ENCODE data around the gene NSMCE1.
"Not testable (repeated sequence)": the region's sequence is repeated elsewhere in the genome, so short reads cannot be mapped to it uniquely, and the experiment has no call there.

NSMCE1 gene

GRCh38 chr16:27302126-27302525, 33.6 kb upstream of the NSMCE1 start:
- DNase-seq, result no peak

GRCh38 chr16:27301236-27301861, 32.8 kb upstream of the NSMCE1 start:
- no peak for DNase-seq

DNA sequence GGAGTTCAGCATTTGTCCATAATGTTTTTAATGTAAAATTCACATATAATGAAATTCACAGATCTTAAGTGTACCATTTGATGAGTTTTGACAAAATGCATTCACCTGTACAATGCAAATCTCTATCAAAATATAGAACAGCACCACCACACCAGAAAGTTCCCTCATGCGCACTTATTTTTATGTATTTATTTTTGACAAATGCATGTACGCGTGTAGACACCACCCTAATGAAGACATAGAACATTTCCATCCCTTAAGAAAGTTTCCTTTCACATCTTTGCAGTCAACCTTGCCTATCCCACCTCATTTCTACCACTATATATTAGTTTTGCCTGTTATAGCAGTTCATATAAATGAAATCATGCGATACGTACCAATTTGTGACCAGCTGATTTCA, 29.6 kb upstream of the NSMCE1 start:
- DNase-seq, result no peak

- no peak for DNase-seq
Measured at GRCh38 chr16:27293343-27293742, 24.8 kb upstream of the NSMCE1 start.

DNA sequence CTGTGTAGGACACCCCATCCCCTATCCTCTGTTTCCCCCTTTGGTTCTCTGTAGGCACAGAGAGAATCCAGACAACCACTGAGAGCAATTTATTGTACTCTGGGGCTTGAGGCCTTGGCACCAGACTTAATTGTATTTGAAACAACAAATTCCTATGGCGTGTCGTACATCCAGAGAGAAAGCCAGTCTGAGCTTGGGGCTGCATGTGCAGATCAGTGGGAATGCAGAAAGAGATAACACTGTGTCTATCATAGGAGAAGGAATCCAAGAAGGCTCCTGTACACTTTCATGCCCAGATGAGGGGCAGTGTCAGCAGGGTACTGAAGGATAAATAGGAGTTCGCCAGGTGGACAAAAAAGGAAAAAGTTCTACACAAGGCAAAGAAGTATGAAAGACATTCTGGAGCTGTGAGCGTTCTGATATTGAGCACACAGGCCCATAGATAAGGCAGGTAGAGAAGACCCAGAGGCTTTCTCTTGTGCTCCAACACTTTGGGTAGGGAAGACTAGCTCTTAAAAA, 23.2 kb upstream of the NSMCE1 start:
- no peak for DNase-seq

GRCh38 chr16:27291106-27291505, 22.5 kb upstream of the NSMCE1 start:
- DNase-seq, result no peak

GRCh38 chr16:27290562-27290961, 22.0 kb upstream of the NSMCE1 start:
- no peak for DNase-seq

- no peak for DNase-seq
Measured at GRCh38 chr16:27289669-27290068, 21.1 kb upstream of the NSMCE1 start.

DNA sequence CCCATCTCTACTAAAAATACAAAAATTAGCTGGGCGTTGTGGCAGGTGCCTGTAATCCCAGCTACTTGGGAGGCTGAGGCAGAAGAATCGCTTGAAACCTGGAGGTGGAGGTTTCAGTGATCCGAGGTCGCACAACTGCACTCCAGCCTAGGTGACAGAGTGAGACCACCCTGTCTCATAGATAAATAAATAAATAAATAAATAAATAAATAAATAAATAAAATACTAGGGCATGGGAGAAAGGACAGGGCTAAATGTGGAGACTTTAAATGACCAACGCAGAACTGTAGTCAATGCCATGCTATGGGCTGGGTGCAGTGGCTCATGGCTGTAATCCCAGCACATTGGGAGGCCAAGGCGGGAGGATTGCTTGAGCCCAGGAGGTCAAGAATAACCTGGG, 19.7 kb upstream of the NSMCE1 start:
- not testable (repeated sequence) for DNase-seq

DNA sequence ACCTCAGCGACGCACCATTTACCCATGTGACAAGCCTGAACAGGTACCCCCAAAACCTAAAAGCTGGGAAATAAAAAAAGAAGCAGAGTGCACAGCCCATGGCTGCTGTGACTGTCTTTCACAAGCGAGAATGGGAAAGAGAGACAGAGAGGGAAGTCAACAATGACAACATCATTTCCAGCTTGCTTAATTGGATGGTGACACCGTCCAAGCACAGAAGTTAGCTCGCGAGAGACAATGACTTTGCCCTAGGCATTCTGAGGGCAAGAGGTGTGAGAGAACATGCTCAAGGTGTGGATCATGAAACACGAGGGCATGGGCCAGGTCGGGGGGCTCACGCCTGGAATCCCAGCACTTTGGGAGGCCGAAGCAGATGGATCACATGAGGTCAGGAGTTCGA, 19.3 kb upstream of the NSMCE1 start:
- DNase-seq, result no peak

DNA sequence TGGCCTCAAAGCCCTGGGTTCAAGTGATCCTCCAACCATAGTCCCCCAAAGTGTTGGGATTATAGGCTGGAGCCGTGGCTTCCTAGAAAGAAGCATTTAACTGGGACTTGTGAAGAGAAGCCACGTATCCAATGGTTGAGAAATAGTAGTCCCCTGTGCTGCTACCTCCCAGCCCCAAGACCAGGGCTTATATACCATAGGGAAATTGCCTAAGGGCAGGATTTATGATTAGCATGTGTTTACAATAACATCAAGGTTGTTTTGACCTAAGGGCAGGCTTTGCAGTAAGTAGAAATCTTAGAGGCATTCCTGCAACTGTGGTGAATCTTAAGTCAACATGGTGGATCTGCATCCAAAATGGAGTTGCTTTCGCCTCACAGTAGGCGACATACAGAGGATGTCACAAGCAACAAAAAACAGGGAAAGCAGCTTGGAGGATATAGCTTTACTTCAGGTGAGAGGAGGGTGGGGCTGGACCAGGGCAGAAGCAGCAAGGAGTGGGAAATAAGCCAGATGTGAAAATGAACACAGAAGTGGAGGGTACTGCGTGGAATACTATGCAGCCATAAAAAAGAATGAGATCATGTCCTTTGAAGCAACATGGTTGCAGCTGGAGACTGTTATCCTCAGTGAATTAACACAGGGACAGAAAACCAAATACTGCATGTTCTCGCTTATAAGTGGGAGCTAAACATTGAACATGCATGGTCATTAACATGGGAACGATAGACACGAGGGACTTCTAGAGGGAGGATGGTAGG, 18.7 kb upstream of the NSMCE1 start:
- DNase-seq, result no peak

GRCh38 chr16:27286451-27286850, 17.9 kb upstream of the NSMCE1 start:
- DNase-seq, result no peak

DNA sequence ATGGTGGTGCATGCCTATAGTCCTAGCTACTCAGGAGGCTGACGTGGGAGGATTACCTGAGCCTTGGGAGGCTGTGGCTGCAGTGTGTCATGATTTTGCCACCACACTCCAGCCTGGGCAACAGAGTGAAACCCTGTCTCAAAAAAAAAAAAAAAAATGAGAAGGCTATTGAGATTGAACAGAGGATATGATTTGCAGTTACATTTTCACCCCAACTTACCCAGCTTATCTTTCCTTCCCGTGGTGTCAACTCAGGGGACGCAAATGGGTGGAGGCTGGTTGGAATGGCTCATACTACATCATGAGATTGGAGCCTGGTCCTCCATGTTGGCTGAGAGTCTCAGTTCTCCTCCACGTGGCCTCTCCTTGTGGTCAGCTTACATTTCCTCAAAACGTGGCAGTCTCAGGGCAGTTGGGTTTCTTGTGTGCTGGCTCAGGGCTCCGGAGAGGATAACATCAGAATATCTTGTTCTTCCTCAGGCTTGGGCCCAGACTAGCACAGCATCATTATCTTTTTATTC, 17.2 kb upstream of the NSMCE1 start:
- no peak for DNase-seq

DNA sequence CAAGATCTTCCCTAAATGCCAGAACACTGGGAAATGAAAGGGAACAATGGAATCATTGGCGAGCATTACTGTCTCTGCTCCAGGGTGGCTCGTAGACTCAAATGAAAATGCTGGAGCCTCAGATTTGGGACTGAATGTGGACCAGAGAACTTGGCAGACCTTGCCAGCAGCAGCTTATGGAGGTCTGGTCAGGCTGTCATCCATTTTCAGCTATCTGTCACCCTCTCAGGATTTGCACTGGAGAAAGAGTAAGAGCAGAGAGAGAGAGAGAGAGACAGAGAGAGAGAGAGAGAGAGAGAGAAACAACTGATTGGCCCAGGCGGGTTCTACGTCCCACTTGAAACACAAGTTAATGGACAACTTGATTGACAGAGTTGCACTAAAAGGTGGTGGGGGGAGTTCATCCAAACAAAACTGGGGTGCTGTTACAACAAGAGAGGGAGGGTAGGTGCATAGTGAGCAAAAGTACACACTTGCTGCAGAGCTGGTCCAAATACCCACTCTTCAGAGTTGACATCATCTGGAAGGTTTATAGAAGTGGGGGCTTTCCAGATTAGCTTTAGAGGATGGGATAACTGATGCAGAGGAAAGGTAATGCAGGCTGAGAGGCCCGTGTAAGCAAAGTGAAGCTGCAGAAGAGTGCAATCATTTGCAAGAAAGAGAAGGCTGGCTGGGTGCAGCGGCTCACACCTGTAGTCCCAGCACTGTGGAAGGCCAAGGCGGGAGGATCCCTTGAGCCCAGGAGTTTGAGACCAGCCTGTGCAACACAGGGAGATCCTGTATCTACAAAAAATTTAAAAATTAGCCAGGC, 16.5 kb upstream of the NSMCE1 start:
- no peak for DNase-seq

GRCh38 chr16:27281243-27281642, 12.7 kb upstream of the NSMCE1 start:
- no peak for DNase-seq

DNA sequence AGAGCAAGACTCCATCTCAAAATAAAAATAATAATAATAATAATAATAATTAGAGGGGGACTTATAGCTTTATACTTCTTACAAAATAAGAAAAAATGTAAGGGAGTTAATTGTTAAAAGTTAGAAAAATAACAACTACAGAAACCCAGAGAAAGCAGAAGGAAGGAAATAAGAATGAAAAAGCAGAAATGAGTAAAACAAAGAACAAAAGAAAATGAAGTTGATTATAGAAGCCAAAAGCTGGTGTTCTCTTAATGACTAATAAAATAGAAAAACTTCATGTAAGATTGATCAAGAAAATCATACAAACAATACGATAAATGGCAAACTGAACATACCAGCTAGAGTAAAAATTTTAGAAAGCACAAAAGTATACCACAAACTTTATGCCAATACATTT, 6.8 kb upstream of the NSMCE1 start:
- no peak for DNase-seq

GRCh38 chr16:27274424-27274874, 5.9 kb upstream of the NSMCE1 start:
- DNase-seq, result not testable (repeated sequence)

- DNase-seq, result no peak
Measured at GRCh38 chr16:27273670-27274423, 5.3 kb upstream of the NSMCE1 start.

DNA sequence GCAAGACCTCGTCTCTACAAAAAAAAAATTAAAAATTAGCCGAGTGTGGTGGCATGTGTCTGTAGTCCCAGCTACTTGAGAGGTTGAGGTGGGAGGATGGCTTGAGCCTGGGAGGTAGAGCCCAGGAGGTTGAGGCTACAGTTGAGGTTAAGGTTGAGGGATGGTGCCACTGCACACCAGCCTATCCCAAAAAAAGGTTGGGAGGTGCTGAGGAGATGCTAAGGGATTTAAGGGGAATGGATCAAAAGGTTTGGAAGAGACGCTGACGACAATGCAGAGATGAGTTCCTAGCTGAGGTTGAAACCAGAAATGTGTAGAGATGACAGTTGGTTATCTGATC, 4.7 kb upstream of the NSMCE1 start:
- DNase-seq, result no peak

GRCh38 chr16:27272697-27273096, 4.1 kb upstream of the NSMCE1 start:
- DNase-seq, result not testable (repeated sequence)

- DNase-seq, result no peak
Measured at GRCh38 chr16:27272076-27272475, 3.5 kb upstream of the NSMCE1 start.

DNA sequence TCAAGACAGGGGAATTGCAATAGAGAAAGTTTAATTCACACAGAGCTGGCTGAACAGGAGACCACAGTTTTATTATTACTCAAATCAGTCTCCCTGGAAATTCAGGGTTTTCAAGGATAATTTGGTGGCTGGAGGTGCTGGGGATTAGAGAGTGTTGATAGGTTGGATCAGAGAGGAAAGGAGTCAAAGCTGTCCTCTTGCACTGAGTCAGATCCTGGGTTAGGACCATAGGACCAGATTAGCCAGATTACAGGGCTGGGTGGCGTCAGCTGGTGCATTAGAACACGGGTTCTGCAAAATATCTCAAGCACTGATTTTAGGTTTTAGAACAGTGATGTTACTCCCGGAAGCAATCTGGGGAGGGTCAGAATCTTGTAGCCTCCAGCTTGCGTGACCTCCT, 1.8 kb upstream of the NSMCE1 start:
- DNase-seq, result no peak
